Stimulated activated CD8-positive, alpha-beta memory T cell treated with anti-CD3 and anti-CD28 coated beads, Interleukin-2, amount 100 ng/mL, for 1 hour (primary cell): ENCODE measurements around the gene IRX3.

ENCODE experiments used
- DNase-seq, 2 donors: peaks; one replicate each; pipeline ENCODE4 v3.0.0-alpha.2; 2020; ENCODE audit warnings: low read depth in 2 of 2

Gene IRX3

DNA sequence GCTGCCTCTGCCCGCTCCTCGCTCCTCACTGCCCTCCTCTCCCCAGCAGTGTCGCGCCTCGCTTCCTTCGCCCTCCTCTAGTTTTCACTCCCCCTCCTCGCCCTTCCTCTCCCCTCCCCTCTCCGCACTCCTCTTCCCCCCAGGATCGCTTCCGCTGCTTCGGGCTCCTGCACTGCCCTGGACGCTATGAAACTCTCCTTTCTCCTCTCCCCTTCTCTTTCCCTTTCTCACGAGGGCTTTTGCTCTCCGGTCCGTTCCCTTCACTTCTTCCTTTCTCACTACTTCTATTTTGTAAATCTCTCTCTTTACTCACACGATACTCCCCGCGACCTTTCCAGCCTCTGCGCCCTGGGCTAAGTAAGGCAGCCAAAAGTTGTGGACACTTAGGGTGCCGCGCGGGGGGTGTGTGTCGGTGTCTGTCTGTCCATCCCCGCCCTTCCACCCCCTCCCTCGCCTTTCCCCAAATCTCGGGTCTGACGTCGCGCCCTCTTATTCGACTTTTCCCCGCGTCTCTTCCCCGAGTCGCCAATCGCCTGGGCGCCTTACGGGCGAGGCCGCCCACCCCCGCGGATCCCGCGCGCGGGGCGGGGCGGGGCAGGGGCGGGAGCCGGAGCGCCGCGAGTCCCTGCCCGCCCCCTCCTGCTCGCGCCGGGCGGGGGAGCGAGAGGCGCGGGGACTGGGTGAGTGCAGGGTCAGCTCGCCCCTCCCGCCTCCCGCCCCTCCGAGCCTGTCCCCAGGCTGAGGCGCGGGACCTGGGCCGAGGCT, at the start of gene IRX3:
Gene IRX3 (minus strand): TSS at position 422 of the 765 bp plus-strand sequence. CDS start 737 bp downstream, outside the sequence.
- DNase-seq = no peak

- no peak for DNase-seq
Observed at GRCh38 chr16:54335230-54335629, 48.6 kb upstream of the IRX3 start.

DNA sequence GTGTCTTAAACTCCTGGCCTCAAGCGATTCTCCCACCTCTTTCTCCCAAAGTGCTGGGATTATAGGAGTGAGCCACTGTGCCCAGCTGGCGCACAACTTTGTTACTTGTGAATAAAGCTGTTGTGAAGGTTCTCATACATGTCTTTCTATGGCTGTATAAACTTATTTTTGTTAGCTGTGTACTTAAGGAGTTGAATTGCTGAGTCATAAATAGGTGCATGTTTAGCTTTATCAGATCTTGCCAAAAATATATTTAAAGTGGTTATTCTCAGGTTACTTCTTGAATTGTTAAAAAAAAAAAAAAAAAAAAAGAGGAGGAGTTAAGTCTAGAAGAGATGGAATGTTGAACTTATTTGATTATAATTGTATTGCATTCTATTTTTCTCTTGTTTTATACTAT, 47.6 kb upstream of the IRX3 start:
- no peak for DNase-seq

GRCh38 chr16:54331241-54332002, 44.8 kb upstream of the IRX3 start:
- no peak for DNase-seq

- DNase-seq = no peak
Observed at GRCh38 chr16:54327609-54328008, 41.0 kb upstream of the IRX3 start.

DNA sequence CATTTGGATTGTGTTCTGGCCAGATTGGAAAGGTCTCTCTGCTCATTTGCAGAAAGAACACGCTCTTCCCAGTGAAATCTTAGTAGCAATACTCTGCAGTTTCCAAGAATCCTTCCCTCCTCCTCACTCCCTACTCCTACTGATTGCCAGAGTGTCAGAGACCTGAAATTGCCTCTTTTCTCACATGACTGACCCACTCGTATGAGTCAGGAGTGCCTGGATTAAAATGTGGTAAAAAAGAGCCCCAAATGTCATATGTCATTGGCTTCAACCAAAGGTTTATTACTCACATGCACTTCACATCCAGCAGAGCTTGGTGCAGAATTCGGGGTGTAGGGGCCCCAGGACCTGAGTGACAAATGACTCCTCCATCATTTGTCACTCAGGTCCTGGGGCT, 39.7 kb upstream of the IRX3 start:
- DNase-seq = no peak

DNA sequence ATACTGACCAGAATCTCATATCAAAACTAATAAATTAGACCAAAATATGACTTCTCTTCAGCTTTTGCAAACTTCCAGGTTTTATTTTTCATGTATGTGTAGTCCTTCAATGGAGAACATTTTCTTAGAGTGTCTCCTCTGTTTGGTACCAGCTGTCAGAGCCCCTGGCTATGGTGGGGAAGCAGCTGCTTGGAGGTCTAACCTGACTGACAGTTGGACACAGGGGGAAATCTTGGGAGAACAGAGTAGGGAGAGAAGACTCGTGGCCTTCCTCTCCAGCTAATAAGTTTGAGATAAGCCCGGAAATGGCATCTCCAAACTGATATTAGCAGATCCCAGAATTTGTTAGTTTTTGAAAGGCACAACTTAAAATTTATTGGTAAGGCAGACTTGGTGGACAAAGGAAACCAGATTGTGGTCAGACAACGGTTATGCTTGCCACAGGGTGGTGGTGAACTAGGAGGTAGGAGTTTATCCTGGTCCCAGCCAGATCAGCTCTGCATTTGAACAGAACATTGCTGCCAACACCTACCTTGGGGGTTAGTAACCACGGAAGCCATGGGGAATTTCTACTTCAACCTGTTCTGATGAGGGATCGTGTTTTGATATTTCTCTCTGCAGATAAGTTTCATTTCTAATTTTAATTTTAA, 39.2 kb upstream of the IRX3 start:
- no peak for DNase-seq

DNA sequence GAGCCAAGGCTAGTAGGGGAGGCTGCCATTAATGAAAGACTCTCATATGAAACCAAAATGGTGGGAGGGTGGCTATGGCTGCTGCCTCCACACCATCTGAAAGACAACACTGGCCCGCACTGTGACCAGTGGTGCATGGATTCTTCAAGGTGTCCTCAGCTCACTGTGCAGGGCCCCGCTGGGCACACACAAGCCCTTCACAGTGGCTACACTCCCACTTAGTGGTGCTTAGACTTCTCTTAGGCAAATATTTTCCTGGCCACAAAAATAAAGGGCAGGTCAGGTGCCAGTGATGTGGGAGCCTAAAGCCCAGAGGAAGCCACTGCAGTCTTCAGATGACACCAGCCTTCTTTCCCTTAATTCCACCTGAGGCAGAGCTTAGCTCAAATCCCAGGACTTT, 38.1 kb upstream of the IRX3 start:
- no peak for DNase-seq

GRCh38 chr16:54320697-54321340, 34.2 kb upstream of the IRX3 start:
- no peak for DNase-seq

DNA sequence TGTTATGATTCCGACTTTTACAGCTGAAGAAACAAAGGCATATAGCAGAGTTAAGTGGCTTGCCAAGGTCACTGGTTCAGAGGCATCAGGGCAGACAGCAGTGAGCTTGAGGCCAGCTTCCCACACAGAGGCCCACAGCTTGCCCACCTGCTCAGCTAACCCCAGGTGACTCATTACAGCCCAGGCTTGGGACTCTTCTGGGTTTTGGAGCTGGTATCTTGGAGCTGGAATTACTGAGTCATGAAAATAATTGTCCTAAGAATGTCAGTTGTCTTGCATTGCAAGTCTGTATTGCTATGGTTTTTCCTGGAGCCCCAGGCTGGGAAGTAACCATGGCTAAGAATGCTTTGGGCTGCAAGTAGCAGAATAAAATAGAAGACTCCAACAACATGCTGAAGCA, 32.4 kb upstream of the IRX3 start:
- no peak for DNase-seq

DNA sequence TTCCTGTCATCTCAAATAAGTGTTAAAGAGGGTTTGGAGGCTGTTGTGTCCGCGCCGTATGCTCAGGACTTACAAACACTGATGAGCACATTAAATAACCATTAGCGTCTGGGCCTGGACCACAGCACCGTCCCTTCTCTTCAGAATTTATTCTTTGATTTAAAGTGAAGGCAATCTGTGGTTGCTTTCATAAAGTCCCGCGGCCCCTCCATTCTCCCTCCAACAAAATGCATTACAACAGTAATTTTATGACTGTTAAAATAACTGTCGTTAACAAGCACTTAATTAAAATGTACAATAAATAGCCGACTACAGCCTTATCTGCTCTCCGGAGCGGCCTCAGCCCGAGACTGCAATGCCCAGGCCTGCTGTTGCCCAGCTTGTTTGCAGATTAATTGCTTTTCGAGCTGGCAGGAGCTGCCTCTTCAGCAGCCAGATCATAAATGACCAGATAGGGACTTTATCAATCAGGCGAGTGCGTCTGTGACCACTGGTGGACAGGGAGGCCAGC, 30.6 kb upstream of the IRX3 start:
- no peak for DNase-seq

GRCh38 chr16:54316095-54316889, 29.7 kb upstream of the IRX3 start:
- no peak for DNase-seq

- DNase-seq = no peak
Observed at GRCh38 chr16:54313789-54314188, 27.2 kb upstream of the IRX3 start.

DNA sequence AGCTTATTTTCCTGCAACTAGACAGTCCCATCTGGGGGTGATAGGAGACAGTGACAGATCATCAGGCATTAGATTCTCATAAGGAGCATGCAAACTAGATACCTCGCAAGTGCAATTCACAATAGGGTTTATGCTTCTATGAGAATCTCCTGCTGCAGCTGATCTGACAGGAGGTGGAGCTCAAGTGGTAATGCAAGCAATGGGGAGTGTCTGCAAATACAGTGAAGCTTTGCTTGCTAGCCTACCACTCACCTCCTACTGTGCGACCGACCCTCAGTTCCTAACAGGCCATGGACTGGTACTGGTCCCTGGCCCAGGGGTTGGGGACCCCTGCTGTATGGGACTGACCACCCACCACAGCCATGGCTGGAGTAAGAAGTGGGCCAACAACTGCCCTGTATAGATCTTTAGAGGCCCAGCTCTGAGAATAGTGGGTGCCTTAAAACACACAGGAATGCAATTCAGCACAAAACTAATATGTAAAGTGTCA, 26.0 kb upstream of the IRX3 start:
- DNase-seq = no peak

DNA sequence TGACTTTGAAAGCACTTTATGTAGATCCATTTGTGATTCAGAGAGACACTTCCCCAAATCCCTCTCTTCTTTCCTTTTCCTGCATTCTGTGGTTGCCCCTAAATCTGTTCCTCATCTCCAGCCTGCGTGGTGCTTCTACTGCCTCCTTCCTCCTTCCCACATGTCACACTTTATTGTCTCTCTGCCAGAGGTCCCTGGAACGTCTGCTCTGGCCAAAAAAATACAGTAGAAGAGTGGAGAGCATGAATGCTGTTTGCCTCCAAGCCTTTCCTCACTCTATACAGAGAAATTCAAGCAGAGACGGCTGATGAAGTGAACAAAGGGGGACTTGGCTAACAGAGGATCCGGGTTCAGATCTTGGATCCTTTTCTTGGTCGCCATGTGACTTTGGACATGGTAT, 22.8 kb upstream of the IRX3 start:
- no peak for DNase-seq

GRCh38 chr16:54305080-54305479, 18.5 kb upstream of the IRX3 start:
- DNase-seq = no peak

- no peak for DNase-seq
Observed at GRCh38 chr16:54303613-54304012, 17.0 kb upstream of the IRX3 start.

GRCh38 chr16:54297154-54297553, 10.6 kb upstream of the IRX3 start:
- no peak for DNase-seq

GRCh38 chr16:54296543-54296942, 10.0 kb upstream of the IRX3 start:
- no peak for DNase-seq

DNA sequence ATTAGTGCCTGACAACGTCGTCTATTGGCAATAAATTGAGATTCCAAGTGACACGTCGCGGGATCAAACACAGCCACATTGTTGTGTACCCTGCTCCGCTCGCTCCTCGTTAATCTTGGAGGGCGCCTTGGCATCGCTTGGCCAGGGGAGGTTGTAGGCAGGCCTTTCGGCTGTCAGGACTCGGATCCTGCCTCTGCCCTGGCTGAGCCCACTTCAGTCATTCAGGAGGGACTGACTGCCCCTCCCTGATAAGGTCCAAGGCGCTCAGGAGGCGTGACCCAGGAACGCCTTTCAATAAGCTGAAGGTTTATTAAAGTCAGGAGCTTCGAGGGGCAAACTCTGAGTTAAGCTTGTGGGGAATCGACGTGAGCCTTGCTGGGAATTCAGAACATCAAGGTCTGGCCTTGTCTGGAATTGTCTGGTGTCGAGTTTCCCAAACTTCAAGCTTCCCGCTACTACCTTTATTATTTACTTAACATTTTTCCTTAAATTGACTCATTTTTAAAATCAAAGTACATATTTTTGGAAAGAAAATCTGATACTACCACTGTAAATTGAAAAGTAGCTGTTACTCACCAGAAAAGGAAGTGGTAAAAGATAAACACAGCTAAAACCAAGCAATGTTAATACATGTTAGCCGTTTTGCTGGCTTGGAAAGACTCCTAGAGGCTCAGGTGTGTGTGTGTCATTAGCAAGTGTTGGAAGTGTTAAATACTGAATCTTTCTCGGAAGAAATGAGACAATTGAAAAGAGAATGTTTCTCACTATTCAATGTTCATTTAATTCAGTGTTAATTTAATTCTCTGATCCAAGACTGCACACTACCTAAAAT, 5.3 kb upstream of the IRX3 start:
- no peak for DNase-seq
